Measurements from ENCODE around the gene SRRD. TPM values are rescaled to one million over a fixed set of nuclear protein-coding genes. Genes with fewer than 3 reads are reported as not detected.

SRRD gene
- total and polyA plus RNA-seq, 7 experiments from 2014 or later = 18.9 to 29.0 (median 21.3) TPM

DNA sequence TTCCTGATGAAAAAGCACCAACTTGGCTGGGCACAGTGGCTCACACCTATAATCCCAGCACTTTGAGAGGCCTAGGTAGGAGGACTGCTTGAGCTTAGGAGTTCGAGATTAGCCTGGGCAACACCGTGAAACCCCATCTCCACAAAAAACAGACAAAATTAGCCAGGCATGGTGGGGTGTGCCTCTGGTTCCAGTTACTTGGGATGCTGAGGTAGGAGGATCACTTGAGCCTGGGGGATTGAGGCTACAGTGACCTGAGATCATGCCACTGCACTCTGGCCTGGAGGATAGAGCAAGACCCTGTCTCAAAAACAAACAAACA, 3.1 kb upstream of the SRRD start:
- Histone ChIP-seq H3K27ac (ENCODE audit: low read depth, low read length) (no peak overlapping the region), H3K36me3 (ENCODE audit: control insufficient read depth in 2 of 3, insufficient read depth in 3 of 3, low read length in 3 of 3) (peaks cover 3 to 22% (median 7%) of the 10 kb centered on the region in 3 experiments), H3K27me3 (ENCODE audit: control insufficient read depth in 2 of 2, insufficient read depth in 2 of 2, low read length in 2 of 2) (no peaks in the 10 kb centered on the region), H3K9me3 (ENCODE audit: control insufficient read depth in 2 of 3, low read length in 3 of 3) (no peaks in the 10 kb centered on the region), H3K4me3 (ENCODE audit: low read length) (no peak overlapping the region), H3K4me1 (ENCODE audit: control insufficient read depth in 2 of 2, insufficient read depth in 2 of 2, low read length in 2 of 2) (peaks cover 17 to 48% of the 10 kb centered on the region in 2 donors)
- ChIA-PET CTCF (no interaction called here), POLR2A (no interaction called here)
- DNase-seq (no peak), ATAC-seq (no peak)
- Mint-ChIP-seq H3K4me1 (peaks cover 63 to 84% (median 80%) of the 10 kb centered on the region in 7 donors), H3K9me3 (peaks cover 0 to 7% (median 0%) of the 10 kb centered on the region in 11 donors), H3K27ac (peak overlapping the region in 4 of 9 donors; percentile 43 to 97 (median 79)), H3K4me3 (peak overlapping the region in 8 of 10 donors; percentile 17 to 96 (median 81)), H3K36me3 (peaks cover 13 to 38% (median 19%) of the 10 kb centered on the region in 5 donors), H3K27me3 (no peaks in the 10 kb centered on the region)
- intact Hi-C loops (cut with micrococcal nuclease) = loop anchor here (5.0 to 10.0 kb wide), 5 partner anchors 112 to 1926 kb away; partner anchors contain the start of genes GUCD1 (in 1 of the 2), MIAT (in 1 of the 2), MN1 (in 1 of the 2) and SNRPD3 (in 1 of the 2)

DNA sequence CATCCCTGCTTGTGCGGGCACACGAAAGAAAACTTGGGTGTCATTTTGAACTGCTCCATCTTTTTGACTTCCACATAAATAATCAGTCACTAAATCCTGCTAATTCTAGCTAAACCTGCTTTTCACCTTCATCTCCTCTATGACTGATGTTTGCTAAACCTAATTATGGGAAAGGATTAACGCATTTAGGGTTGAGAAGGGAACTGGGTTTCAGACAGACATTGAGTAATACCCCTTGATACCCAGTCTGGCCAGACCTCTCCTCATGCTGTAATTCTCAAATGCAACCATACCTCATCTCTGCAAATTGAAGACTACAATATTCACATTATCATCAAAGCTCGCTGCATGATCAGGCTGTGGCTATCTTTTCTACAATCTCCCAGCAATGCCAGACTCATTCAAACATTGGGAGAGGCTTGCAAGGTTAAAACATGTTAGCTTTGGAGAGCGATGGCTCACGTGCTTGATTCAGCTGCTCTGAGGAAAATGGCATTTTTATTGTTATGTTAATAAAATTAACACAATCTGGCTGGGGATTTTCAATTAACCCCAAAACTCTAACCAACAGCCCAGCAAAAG, 2.5 kb upstream of the SRRD start:
- no peak overlapping the region for H3K27ac ChIP-seq (ENCODE audit: low read depth, low read length)
- Mint-ChIP-seq H3K27me3 (no peaks in the 10 kb centered on the region), H3K27ac (peak overlapping the region in 5 of 9 donors; percentile 34 to 98 (median 97)), H3K4me3 (peak overlapping the region; percentile 17 to 96 (median 92)), H3K4me1 (peaks cover 65 to 90% (median 86%) of the 10 kb centered on the region in 7 donors), H3K9me3 (peaks cover 0 to 7% (median 0%) of the 10 kb centered on the region in 11 donors), H3K36me3 (peaks cover 13 to 38% (median 19%) of the 10 kb centered on the region in 5 donors)
- H3K27me3 ChIP-seq (ENCODE audit: control insufficient read depth in 2 of 2, insufficient read depth in 2 of 2, low read length in 2 of 2) = no peaks in the 10 kb centered on the region
- H3K4me3 ChIP-seq (ENCODE audit: low read length) = no peak overlapping the region
- intact Hi-C loops (cut with micrococcal nuclease) = loop anchor here (5.0 to 10.0 kb wide), 5 partner anchors 111 to 1926 kb away; partner anchors contain the start of genes GUCD1 (in 1 of the 2), MIAT (in 1 of the 2), MN1 (in 1 of the 2) and SNRPD3 (in 1 of the 2)
- ATAC-seq = no peak
- H3K4me1 ChIP-seq (ENCODE audit: control insufficient read depth in 2 of 2, insufficient read depth in 2 of 2, low read length in 2 of 2) = peaks cover 17 to 48% of the 10 kb centered on the region in 2 donors
- ChIA-PET POLR2A (interaction anchor here (0.9 to 5.0 kb wide), 3 partner anchors 40 to 192 kb away, joined by 3 to 54 read pairs (median 39); partner anchors contain the start of gene ASPHD2), CTCF (interaction anchor here (0.8 to 1.0 kb wide), 2 partner anchors 22 to 42 kb away, joined by 3 read pairs; no protein-coding TSS in a partner anchor)
- no peaks in the 10 kb centered on the region for H3K9me3 ChIP-seq (ENCODE audit: control insufficient read depth in 2 of 3, low read length in 3 of 3)
- no peak for DNase-seq
- H3K36me3 ChIP-seq (ENCODE audit: control insufficient read depth in 2 of 3, insufficient read depth in 3 of 3, low read length in 3 of 3) = peaks cover 3 to 21% (median 7%) of the 10 kb centered on the region in 3 experiments

DNA sequence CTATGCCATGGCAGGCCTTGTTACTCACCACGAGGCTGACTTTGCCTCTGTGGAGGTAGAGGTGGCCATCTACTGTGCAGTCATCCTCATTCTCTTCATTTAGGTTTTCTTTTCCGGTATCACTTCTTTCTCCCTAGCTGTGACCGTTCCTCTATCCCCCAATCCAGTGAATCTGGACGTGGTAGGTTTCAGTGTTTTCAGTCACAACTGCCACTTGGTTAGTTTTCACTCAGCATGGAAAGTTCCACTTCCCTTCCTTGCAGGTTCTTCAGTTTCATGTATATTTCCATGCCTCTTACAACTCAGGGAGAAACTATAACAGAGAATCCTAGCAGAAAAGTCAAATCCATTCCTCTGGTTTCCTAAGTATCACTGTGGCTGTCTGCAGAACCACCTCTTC, 2.0 kb upstream of the SRRD start:
- ATAC-seq (no peak), DNase-seq (no peak)
- Histone ChIP-seq H3K4me3 (ENCODE audit: low read length) (no peak overlapping the region), H3K36me3 (ENCODE audit: control insufficient read depth in 2 of 3, insufficient read depth in 3 of 3, low read length in 3 of 3) (peaks cover 3 to 16% (median 3%) of the 10 kb centered on the region in 3 experiments), H3K9me3 (ENCODE audit: control insufficient read depth in 2 of 3, low read length in 3 of 3) (no peaks in the 10 kb centered on the region), H3K27me3 (ENCODE audit: control insufficient read depth in 2 of 2, insufficient read depth in 2 of 2, low read length in 2 of 2) (no peaks in the 10 kb centered on the region), H3K27ac (ENCODE audit: low read depth, low read length) (peak overlapping the region; percentile 95), H3K4me1 (ENCODE audit: control insufficient read depth in 2 of 2, insufficient read depth in 2 of 2, low read length in 2 of 2) (peaks cover 17 to 48% of the 10 kb centered on the region in 2 donors)
- Mint-ChIP-seq H3K9me3 (peaks cover 0 to 7% (median 0%) of the 10 kb centered on the region in 11 donors), H3K4me1 (peaks cover 62 to 91% (median 86%) of the 10 kb centered on the region in 7 donors), H3K27me3 (no peaks in the 10 kb centered on the region), H3K27ac (peak overlapping the region in 8 of 9 donors; percentile 93 to 99 (median 98)), H3K36me3 (peaks cover 10 to 35% (median 16%) of the 10 kb centered on the region in 5 donors), H3K4me3 (peak overlapping the region; percentile 75 to 97 (median 93))
- ChIA-PET CTCF (interaction anchor here (0.8 to 1.0 kb wide), 2 partner anchors 21 to 43 kb away, joined by 3 read pairs; no protein-coding TSS in a partner anchor), POLR2A (interaction anchor here (0.8 to 5.0 kb wide), 6 partner anchors 14 to 192 kb away, joined by 3 to 54 read pairs (median 21); partner anchors contain the start of genes ASPHD2 and TFIP11)
- intact Hi-C loops (cut with micrococcal nuclease) = loop anchor here (5.0 to 10.0 kb wide), 5 partner anchors 111 to 1927 kb away; partner anchors contain the start of genes GUCD1 (in 1 of the 2), MIAT (in 1 of the 2), MN1 (in 1 of the 2) and SNRPD3 (in 1 of the 2)

DNA sequence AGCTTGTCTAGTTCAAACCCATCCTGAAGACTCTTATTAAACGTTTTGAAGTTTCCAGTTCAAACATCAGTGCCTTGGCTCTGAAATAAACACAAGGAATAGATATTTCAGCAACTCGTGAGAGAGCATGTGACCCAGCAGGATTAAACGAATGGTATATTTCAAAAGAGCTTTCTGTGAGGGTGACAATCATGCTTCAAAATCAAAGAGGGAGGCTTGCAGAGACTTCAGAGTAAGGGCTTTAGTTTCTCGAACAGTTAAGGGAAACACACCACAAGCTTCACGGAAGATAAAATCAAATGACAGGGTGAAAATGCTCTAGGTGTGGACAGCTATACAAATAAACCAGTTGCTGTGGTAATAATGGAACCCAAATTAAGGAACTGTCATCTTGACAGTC, 1.5 kb upstream of the SRRD start:
- intact Hi-C loops (cut with micrococcal nuclease) = loop anchor here (5.0 to 10.0 kb wide), 5 partner anchors 110 to 1927 kb away; partner anchors contain the start of genes GUCD1 (in 1 of the 2), MIAT (in 1 of the 2), MN1 (in 1 of the 2) and SNRPD3 (in 1 of the 2)
- ATAC-seq = no peak
- no peak for DNase-seq
- H3K27ac ChIP-seq (ENCODE audit: low read depth, low read length) = peak overlapping the region; percentile 95
- Mint-ChIP-seq H3K4me3 (peak overlapping the region; percentile 75 to 97 (median 93)), H3K4me1 (peaks cover 58 to 89% (median 82%) of the 10 kb centered on the region in 7 donors), H3K27me3 (no peaks in the 10 kb centered on the region), H3K36me3 (peaks cover 6 to 30% (median 11%) of the 10 kb centered on the region in 5 donors), H3K27ac (peak overlapping the region; percentile 93 to 99 (median 98)), H3K9me3 (peaks cover 0 to 7% (median 0%) of the 10 kb centered on the region in 11 donors)
- H3K27me3 ChIP-seq (ENCODE audit: control insufficient read depth in 2 of 2, insufficient read depth in 2 of 2, low read length in 2 of 2) = no peaks in the 10 kb centered on the region
- peaks cover 17 to 48% of the 10 kb centered on the region in 2 donors for H3K4me1 ChIP-seq (ENCODE audit: control insufficient read depth in 2 of 2, insufficient read depth in 2 of 2, low read length in 2 of 2)
- no peaks in the 10 kb centered on the region for H3K9me3 ChIP-seq (ENCODE audit: control insufficient read depth in 2 of 3, low read length in 3 of 3)
- no peak overlapping the region for H3K4me3 ChIP-seq (ENCODE audit: low read length)
- POLR2A ChIA-PET = interaction anchor here (0.8 to 5.0 kb wide), 10 partner anchors 12 to 192 kb away, joined by 3 to 54 read pairs (median 9); partner anchors contain the start of genes ASPHD2, TFIP11 and TPST2
- CTCF ChIA-PET = interaction anchor here (0.7 to 1.0 kb wide), 2 partner anchors 8 to 43 kb away, joined by 3 read pairs; no protein-coding TSS in a partner anchor
- H3K36me3 ChIP-seq (ENCODE audit: control insufficient read depth in 2 of 3, insufficient read depth in 3 of 3, low read length in 3 of 3) = peaks cover 0 to 11% (median 3%) of the 10 kb centered on the region in 3 experiments

DNA sequence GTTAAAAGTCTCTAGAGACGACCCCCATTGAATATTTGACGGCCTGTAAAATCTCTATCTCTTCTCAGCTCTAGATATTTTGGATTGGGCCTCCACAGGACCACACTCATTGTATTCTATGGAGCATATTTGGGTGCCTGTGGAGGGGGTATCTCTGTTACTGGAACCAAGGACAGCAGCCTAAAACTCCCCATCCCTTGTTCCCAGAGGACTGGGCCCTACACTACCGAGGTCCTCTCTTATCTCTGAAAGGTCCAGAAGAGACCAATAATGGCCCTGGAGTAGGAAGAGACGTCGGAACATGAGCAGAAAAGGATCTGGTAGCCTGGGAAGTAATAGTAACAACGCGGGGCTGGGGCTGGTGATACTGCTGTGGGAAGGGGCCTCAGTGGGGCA, 636 bp upstream of the SRRD start:
- peaks cover 17 to 48% of the 10 kb centered on the region in 2 donors for H3K4me1 ChIP-seq (ENCODE audit: control insufficient read depth in 2 of 2, insufficient read depth in 2 of 2, low read length in 2 of 2)
- H3K4me1 Mint-ChIP-seq = peaks cover 50 to 81% (median 73%) of the 10 kb centered on the region in 7 donors
- intact Hi-C loops (cut with micrococcal nuclease) = loop anchor here (1.0 to 10.0 kb wide), 9 partner anchors 29 to 1928 kb away; partner anchors contain the start of genes TFIP11 (in 2 of the 2), ASPHD2 (in 1 of the 2), GUCD1 (in 1 of the 2) and MIAT (in 1 of the 2)
- no peaks in the 10 kb centered on the region for H3K27me3 ChIP-seq (ENCODE audit: control insufficient read depth in 2 of 2, insufficient read depth in 2 of 2, low read length in 2 of 2)
- H3K4me3 Mint-ChIP-seq = peak overlapping the region; percentile 75 to 97 (median 93)
- ATAC-seq (no peak), DNase-seq (no peak)
- H3K36me3 Mint-ChIP-seq = peaks cover under 1 to 25% (median 5%) of the 10 kb centered on the region in 5 donors
- ChIA-PET POLR2A (interaction anchor here (0.6 to 5.0 kb wide), 16 partner anchors 10 to 1437 kb away, joined by 3 to 54 read pairs (median 8); partner anchors contain the start of genes ASPHD2, PITPNB, TFIP11 and TPST2), CTCF (interaction anchor here (0.7 to 1.3 kb wide), 3 partner anchors 9 to 190 kb away, joined by 3 to 4 read pairs (median 3); no protein-coding TSS in a partner anchor)
- H3K4me3 ChIP-seq (ENCODE audit: low read length) = peak overlapping the region; percentile 61
- H3K27me3 Mint-ChIP-seq = no peaks in the 10 kb centered on the region
- peak overlapping the region; percentile 95 for H3K27ac ChIP-seq (ENCODE audit: low read depth, low read length)
- peaks cover 0 to 10% (median 0%) of the 10 kb centered on the region in 3 experiments for H3K36me3 ChIP-seq (ENCODE audit: control insufficient read depth in 2 of 3, insufficient read depth in 3 of 3, low read length in 3 of 3)
- peak overlapping the region; percentile 93 to 99 (median 98) for H3K27ac Mint-ChIP-seq
- H3K9me3 ChIP-seq (ENCODE audit: control insufficient read depth in 2 of 3, low read length in 3 of 3) = no peaks in the 10 kb centered on the region
- peaks cover 0 to 6% (median 0%) of the 10 kb centered on the region in 11 donors for H3K9me3 Mint-ChIP-seq

DNA sequence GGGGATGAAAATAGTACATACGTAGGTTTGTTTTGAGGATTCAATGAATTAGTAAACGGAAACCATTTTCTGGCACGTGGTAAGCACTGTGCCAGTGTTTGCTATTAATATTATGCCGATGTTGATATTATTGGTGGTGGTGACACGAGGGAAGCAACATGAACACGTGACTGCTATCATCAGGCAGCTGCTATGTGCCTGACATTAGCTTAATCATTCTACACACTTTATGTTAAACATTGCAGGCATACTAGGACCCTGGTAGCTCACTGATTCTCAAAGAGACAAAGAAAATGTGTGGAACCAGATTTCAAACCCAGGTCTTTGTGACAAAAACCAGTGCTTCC, 656 bp downstream of the SRRD start:
- CTCF ChIA-PET = interaction anchor here (1.1 kb wide), 1 partner anchor 181 kb away, joined by 3 read pairs; no protein-coding TSS in a partner anchor
- H3K36me3 ChIP-seq (ENCODE audit: control insufficient read depth in 2 of 3, insufficient read depth in 3 of 3, low read length in 3 of 3) = peaks cover 0 to 22% (median 1%) of the 10 kb centered on the region in 3 experiments
- intact Hi-C loops (cut with micrococcal nuclease) = loop anchor here (1.0 to 10.0 kb wide), 6 partner anchors 106 to 1930 kb away; partner anchors contain the start of genes TPST2 (in 2 of the 2), GUCD1 (in 1 of the 2), MIAT (in 1 of the 2) and MN1 (in 1 of the 2)
- H3K4me1 Mint-ChIP-seq = peaks cover 42 to 71% (median 62%) of the 10 kb centered on the region in 7 donors
- H3K4me1 ChIP-seq (ENCODE audit: control insufficient read depth in 2 of 2, insufficient read depth in 2 of 2, low read length in 2 of 2) = peaks cover 17 to 44% of the 10 kb centered on the region in 2 donors
- H3K27ac ChIP-seq (ENCODE audit: low read depth, low read length) = peak overlapping the region; percentile 95
- ATAC-seq = no peak
- H3K27ac Mint-ChIP-seq = peak overlapping the region; percentile 91 to 99 (median 98)
- DNase-seq = no peak
- H3K9me3 Mint-ChIP-seq = peaks cover 0 to 6% (median 0%) of the 10 kb centered on the region in 11 donors
- POLR2A ChIA-PET = interaction anchor here (1.1 to 5.0 kb wide), 14 partner anchors 8 to 195 kb away, joined by 3 to 54 read pairs (median 10); partner anchors contain the start of genes ASPHD2, TFIP11 and TPST2
- peak overlapping the region; percentile 61 for H3K4me3 ChIP-seq (ENCODE audit: low read length)
- no peaks in the 10 kb centered on the region for H3K27me3 ChIP-seq (ENCODE audit: control insufficient read depth in 2 of 2, insufficient read depth in 2 of 2, low read length in 2 of 2)
- peak overlapping the region; percentile 75 to 97 (median 93) for H3K4me3 Mint-ChIP-seq
- H3K36me3 Mint-ChIP-seq = peaks cover 4 to 34% (median 8%) of the 10 kb centered on the region in 5 donors
- H3K27me3 Mint-ChIP-seq = no peaks in the 10 kb centered on the region
- no peaks in the 10 kb centered on the region for H3K9me3 ChIP-seq (ENCODE audit: control insufficient read depth in 2 of 3, low read length in 3 of 3)

Measured in naive thymus-derived CD4-positive, alpha-beta T cell (primary cell).